HepG2 (cell line): ENCODE measurements around the gene RAB40C. TPM values are rescaled to one million over a fixed set of nuclear protein-coding genes. Genes with fewer than 3 reads are reported as not detected.

ENCODE experiments used
- AGO1 ChIP-seq: fragments of 200-400 bp; formaldehyde crosslinking; IDR thresholded peaks from 2 replicates; pipeline ENCODE4 v1.6.1; 2017; ENCODE audit warnings: mild to moderate bottlenecking, low read depth, low read length, moderate library complexity; ENCODE audit not compliant: poor library complexity, severe bottlenecking
- KAT2B ChIP-seq: fragments of 150-350 bp; IDR thresholded peaks from 2 replicates; pipeline ENCODE4 v1.6.1; 2014; ENCODE audit warnings: low read depth, low read length, borderline replicate concordance
- MAZ ChIP-seq, 2 experiments: sonication (generic) in 1 of 2; formaldehyde crosslinking in 1 of 2; IDR thresholded peaks; 2 replicates each; pipeline versions ENCODE4 v1.5.0 to v1.6.1; 2012 to 2020; ENCODE audit warnings: low read depth in 2 of 2, mild to moderate bottlenecking in 2 of 2, borderline replicate concordance in 1 of 2, improper control_type of control experiment in 1 of 2, low read length in 1 of 2, missing genetic modification reagents in 1 of 2, moderate library complexity in 1 of 2
- MTA3 ChIP-seq: sonication (generic); formaldehyde crosslinking; IDR thresholded peaks from 2 replicates; pipeline ENCODE4 v1.4.0; 2020; ENCODE audit warnings: missing genetic modification reagents
- RFX1 ChIP-seq: fragments of 450-650 bp; IDR thresholded peaks from 2 replicates; pipeline ENCODE4 v1.6.1; 2017
- SP4 ChIP-seq: sonication (generic); formaldehyde crosslinking; IDR thresholded peaks from 2 replicates; pipeline ENCODE4 v1.8.1; 2023; ENCODE audit warnings: mild to moderate bottlenecking, missing genetic modification reagents
- ZNF335 ChIP-seq: sonication (generic); formaldehyde crosslinking; IDR thresholded peaks from 2 replicates; pipeline ENCODE4 v1.4.0; 2020; ENCODE audit warnings: missing genetic modification reagents
- ZNF407 ChIP-seq: sonication (generic); formaldehyde crosslinking; IDR thresholded peaks from one replicate; pipeline ENCODE4 v1.5.1; 2020; ENCODE audit warnings: mild to moderate bottlenecking, missing genetic modification reagents; ENCODE audit errors: not compliant biosample characterization
- polyA plus RNA-seq, 8 experiments: library from polyadenylated mRNA; depleted of rRNA in 3 of 8; stranded (reverse) in 7 of 8; unstranded in 1 of 8; fragments of >200 nt; fragmentation: Illumina TruSeq in 4 of 8; extraction: Trizol in 4 of 8; gene quantifications; 2 replicates each; pipeline versions ENCODE4 v1.2.1 to v1.2.3, GENCODE V29; 2011 to 2016; ENCODE audit warnings: low read depth in 4 of 8, missing spikeins in 1 of 8, mixed read lengths in 1 of 8; ENCODE audit not compliant: insufficient read depth in 1 of 8
- total RNA-seq, 5 experiments: library from RNA; depleted of rRNA; stranded (reverse); fragments of >200 nt; fragmentation: Illumina TruSeq; extraction: Trizol; gene quantifications; 2 replicates each; pipeline ENCODE4 v1.2.3, GENCODE V29; 2016; ENCODE audit warnings: low read depth in 1 of 5
- TF ChIP-seq, protein P1 (sequence below): sonication (generic); formaldehyde crosslinking; IDR thresholded peaks from 2 replicates; pipeline ENCODE4 v1.5.1; 2020; ENCODE audit warnings: mild to moderate bottlenecking, missing genetic modification reagents, borderline replicate concordance
- TF ChIP-seq, protein P2 (sequence below): IDR thresholded peaks from 2 replicates; pipeline ENCODE4 v1.6.1; 2016; ENCODE audit warnings: mild to moderate bottlenecking
- TF ChIP-seq, protein P3 (sequence below): sonication (generic); formaldehyde crosslinking; IDR thresholded peaks from 2 replicates; pipeline ENCODE4 v1.4.0; 2020; ENCODE audit warnings: missing genetic modification reagents, borderline replicate concordance

RAB40C gene
- total and polyA plus RNA-seq, 2 of the 13 experiments (the other 11 are each of a cell fraction or from before 2014, with no cell fraction given): 7.7 to 11.5 TPM

DNA sequence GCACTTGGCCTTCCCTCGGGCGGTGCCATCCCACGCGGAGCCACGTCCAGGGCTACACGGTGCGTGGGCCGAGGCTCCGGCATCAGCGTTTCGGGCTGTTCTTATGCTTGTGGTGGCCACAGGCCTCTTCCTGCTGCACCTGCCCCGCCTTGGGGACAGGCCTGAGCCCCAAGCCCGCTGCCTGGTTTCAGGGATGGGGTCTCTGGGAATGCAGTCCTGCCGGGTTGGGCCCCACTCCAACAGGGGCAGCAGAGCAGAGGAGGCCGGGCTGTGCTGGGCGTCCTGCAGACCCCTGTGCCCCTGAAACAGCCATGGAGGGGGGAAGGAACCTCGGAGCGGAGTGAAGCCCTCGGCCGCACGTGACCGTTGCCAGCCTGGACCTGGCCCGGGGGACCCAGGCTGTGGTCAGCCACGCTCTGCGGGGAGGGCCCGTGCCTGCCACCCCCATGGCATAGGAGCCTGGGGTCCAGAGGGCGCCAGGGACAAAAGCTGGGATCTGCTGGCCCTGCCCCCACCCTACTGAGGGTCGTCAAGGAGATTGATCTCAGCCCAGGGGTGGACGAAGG is 40.5 kb downstream of the RAB40C start (continued):
- TF ChIP-seq, protein P1, sequence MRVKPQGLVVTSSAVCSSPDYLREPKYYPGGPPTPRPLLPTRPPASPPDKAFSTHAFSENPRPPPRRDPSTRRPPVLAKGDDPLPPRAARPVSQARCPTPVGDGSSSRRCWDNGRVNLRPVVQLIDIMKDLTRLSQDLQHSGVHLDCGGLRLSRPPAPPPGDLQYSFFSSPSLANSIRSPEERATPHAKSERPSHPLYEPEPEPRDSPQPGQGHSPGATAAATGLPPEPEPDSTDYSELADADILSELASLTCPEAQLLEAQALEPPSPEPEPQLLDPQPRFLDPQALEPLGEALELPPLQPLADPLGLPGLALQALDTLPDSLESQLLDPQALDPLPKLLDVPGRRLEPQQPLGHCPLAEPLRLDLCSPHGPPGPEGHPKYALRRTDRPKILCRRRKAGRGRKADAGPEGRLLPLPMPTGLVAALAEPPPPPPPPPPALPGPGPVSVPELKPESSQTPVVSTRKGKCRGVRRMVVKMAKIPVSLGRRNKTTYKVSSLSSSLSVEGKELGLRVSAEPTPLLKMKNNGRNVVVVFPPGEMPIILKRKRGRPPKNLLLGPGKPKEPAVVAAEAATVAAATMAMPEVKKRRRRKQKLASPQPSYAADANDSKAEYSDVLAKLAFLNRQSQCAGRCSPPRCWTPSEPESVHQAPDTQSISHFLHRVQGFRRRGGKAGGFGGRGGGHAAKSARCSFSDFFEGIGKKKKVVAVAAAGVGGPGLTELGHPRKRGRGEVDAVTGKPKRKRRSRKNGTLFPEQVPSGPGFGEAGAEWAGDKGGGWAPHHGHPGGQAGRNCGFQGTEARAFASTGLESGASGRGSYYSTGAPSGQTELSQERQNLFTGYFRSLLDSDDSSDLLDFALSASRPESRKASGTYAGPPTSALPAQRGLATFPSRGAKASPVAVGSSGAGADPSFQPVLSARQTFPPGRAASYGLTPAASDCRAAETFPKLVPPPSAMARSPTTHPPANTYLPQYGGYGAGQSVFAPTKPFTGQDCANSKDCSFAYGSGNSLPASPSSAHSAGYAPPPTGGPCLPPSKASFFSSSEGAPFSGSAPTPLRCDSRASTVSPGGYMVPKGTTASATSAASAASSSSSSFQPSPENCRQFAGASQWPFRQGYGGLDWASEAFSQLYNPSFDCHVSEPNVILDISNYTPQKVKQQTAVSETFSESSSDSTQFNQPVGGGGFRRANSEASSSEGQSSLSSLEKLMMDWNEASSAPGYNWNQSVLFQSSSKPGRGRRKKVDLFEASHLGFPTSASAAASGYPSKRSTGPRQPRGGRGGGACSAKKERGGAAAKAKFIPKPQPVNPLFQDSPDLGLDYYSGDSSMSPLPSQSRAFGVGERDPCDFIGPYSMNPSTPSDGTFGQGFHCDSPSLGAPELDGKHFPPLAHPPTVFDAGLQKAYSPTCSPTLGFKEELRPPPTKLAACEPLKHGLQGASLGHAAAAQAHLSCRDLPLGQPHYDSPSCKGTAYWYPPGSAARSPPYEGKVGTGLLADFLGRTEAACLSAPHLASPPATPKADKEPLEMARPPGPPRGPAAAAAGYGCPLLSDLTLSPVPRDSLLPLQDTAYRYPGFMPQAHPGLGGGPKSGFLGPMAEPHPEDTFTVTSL (CRISPR knock-in tag): no peak
- TF ChIP-seq, protein P2, sequence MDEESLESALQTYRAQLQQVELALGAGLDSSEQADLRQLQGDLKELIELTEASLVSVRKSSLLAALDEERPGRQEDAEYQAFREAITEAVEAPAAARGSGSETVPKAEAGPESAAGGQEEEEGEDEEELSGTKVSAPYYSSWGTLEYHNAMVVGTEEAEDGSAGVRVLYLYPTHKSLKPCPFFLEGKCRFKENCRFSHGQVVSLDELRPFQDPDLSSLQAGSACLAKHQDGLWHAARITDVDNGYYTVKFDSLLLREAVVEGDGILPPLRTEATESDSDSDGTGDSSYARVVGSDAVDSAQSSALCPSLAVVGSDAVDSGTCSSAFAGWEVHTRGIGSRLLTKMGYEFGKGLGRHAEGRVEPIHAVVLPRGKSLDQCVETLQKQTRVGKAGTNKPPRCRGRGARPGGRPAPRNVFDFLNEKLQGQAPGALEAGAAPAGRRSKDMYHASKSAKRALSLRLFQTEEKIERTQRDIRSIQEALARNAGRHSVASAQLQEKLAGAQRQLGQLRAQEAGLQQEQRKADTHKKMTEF (CRISPR knock-in tag): no peak; the same call in 1 of the 2 replicates
- no peak for TF ChIP-seq KAT2B
- no peak for TF ChIP-seq MAZ (IDR thresholded peaks at IDR 0.05; ENCODE audit: borderline replicate concordance, low read depth, low read length)
- TF ChIP-seq MAZ (CRISPR knock-in tag; IDR thresholded peaks at IDR 0.05; ENCODE audit: low read depth): no peak
- TF ChIP-seq, protein P3, sequence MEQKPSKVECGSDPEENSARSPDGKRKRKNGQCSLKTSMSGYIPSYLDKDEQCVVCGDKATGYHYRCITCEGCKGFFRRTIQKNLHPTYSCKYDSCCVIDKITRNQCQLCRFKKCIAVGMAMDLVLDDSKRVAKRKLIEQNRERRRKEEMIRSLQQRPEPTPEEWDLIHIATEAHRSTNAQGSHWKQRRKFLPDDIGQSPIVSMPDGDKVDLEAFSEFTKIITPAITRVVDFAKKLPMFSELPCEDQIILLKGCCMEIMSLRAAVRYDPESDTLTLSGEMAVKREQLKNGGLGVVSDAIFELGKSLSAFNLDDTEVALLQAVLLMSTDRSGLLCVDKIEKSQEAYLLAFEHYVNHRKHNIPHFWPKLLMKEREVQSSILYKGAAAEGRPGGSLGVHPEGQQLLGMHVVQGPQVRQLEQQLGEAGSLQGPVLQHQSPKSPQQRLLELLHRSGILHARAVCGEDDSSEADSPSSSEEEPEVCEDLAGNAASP (CRISPR knock-in tag): no peak
- TF ChIP-seq AGO1: peak; percentile 0
- TF ChIP-seq ZNF407 (CRISPR knock-in tag): peak; percentile 23
- TF ChIP-seq ZNF335 (CRISPR knock-in tag): no peak
- no peak; the same call in 1 of the 2 replicates for TF ChIP-seq SP4 (CRISPR knock-in tag)
- no peak for TF ChIP-seq RFX1
- TF ChIP-seq MTA3 (CRISPR knock-in tag): no peak
